ENCODE measurements around the gene SSX5. TPM values are rescaled to one million over a fixed set of nuclear protein-coding genes. Genes with fewer than 3 reads are reported as not detected.
A peak's percentile ranks its signal among the peaks of the same experiment; 100 is the strongest.
"Not testable (repeated sequence)": the region's sequence is repeated elsewhere in the genome, so short reads cannot be mapped to it uniquely, and the experiment has no call there.

SSX5 gene
- total and polyA plus RNA-seq, 8 donors: not detected

DNA sequence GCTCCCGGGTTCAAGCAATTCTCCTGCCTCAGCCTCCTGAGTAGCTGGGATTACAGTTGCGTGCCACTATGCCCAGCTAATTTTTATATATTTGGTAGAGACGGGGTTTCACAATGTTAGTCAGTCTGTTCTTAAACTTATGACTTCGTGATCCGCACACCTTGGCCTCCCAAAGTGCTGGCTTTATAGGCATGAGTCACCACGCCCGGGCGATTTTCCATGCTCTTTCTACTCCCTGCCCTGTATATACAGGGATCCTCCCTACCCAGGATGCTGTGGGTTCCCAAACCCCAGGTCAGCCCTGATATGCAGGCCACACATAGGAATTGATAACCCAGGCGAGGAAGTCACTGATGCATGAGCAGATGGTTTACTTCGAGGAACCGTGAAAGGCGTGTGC, 31.4 kb downstream of the SSX5 start:
- no peaks in the 10 kb centered on the region for H3K27me3 ChIP-seq
- H3K27ac ChIP-seq: no peak overlapping the region
- FAIRE-seq (no peak), ATAC-seq (no peak), DNase-seq (no peak)
- no peaks in the 10 kb centered on the region for H3K36me3 ChIP-seq
- TF ChIP-seq, protein P1, sequence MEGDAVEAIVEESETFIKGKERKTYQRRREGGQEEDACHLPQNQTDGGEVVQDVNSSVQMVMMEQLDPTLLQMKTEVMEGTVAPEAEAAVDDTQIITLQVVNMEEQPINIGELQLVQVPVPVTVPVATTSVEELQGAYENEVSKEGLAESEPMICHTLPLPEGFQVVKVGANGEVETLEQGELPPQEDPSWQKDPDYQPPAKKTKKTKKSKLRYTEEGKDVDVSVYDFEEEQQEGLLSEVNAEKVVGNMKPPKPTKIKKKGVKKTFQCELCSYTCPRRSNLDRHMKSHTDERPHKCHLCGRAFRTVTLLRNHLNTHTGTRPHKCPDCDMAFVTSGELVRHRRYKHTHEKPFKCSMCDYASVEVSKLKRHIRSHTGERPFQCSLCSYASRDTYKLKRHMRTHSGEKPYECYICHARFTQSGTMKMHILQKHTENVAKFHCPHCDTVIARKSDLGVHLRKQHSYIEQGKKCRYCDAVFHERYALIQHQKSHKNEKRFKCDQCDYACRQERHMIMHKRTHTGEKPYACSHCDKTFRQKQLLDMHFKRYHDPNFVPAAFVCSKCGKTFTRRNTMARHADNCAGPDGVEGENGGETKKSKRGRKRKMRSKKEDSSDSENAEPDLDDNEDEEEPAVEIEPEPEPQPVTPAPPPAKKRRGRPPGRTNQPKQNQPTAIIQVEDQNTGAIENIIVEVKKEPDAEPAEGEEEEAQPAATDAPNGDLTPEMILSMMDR (IDR thresholded peaks at IDR 0.05): no peak
- intact Hi-C loops (cut with DNase I): no loop called here
- no peaks in the 10 kb centered on the region for H3K9me3 ChIP-seq
- WGBS, 2 donors: 73% methylated on average over 12 of the region's 12 CpGs
- H3K4me3 ChIP-seq: no peak overlapping the region
- H3K4me1 ChIP-seq: no peaks in the 10 kb centered on the region

DNA sequence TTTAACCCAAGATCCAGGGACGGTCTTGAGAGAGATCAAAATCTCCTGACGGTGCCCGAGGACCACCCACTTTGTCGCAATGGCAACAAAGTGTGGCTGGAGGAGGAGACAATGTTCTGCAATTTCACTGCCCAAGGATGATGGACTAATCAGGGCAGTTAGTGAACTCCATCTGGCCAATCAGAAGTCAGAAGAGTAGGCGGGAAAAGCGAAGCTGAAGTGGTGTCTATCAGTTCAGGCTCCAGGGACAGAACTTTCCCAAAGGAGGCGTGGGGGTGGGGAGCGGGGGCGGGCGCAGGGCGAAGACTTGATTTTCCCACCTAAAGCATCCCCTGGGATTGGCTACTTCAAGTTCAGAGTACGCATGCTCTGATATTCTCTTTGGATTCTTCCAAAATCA, 40.6 kb downstream of the SSX5 start:
- no peak for ATAC-seq

DNA sequence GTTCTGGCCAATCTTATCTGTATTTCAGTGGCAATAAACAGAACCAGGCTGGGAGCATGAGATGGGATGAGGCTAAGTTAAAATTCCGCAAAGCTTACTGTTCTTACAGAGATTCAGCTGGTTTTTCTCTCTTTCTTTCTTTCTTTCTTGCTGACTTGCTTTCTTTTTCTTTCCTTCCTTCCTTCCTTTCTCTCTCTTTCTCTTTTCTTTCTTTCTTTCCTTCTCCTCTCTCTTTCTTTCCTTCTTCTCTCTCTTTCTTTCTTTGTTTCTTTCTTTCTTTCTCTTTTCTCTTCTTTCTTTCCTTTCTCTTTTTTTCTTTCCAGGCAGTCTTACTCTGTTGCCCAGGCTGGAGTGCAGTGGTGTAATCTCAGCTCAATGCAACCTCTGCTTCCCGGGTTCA, 41.8 kb downstream of the SSX5 start:
- TF ChIP-seq, protein P1 (IDR thresholded peaks at IDR 0.05): no peak
- Histone ChIP-seq H3K9me3 (no peaks in the 10 kb centered on the region), H3K4me1 (no peaks in the 10 kb centered on the region), H3K4me3 (no peak overlapping the region), H3K27ac (no peak overlapping the region), H3K27me3 (peaks cover 0 to 5% (median 2%) of the 10 kb centered on the region in 4 donors), H3K36me3 (no peaks in the 10 kb centered on the region)
- DNase-seq (no peak), ATAC-seq (no peak), FAIRE-seq (no peak)
- intact Hi-C loops (cut with DNase I): no loop called here
- 68 to 71% methylated on average over 2 of the region's 2 CpGs for WGBS, 2 donors

More for the DNA sequence above, 40.6 kb downstream of the SSX5 start:
- H3K27ac ChIP-seq: no peak overlapping the region
- peaks cover 0 to 3% (median 0%) of the 10 kb centered on the region in 4 donors for H3K27me3 ChIP-seq
- FAIRE-seq: no peak
- H3K36me3 ChIP-seq: no peaks in the 10 kb centered on the region
- intact Hi-C loops (cut with DNase I): no loop called here
- TF ChIP-seq, protein P1 (IDR thresholded peaks at IDR 0.05): no peak
- H3K4me3 ChIP-seq: no peak overlapping the region
- DNase-seq: no peak
- WGBS, 2 donors: 75 to 76% methylated on average over 12 of the region's 12 CpGs
- no peaks in the 10 kb centered on the region for H3K4me1 ChIP-seq
- H3K9me3 ChIP-seq: no peaks in the 10 kb centered on the region

DNA sequence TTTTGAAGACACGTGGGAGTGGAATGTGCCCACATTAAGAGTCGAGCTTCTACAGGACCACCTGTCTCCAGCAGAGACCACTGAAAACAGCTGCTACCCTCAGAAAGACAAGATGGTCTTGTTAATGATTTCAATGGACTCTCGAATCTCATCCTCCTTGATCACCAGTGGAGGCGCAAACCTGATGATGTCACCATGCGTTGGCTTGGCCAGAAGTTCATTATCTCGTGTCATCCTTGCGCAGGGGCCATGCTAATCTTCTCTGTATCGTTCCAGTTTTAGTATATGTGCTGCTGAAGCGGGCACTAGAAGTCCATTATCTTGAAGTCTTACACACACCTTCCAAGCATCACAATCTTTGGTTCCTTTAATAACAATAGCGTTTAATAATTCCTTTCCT, 42.8 kb downstream of the SSX5 start:
- ATAC-seq (no peak), DNase-seq (no peak), FAIRE-seq (no peak)
- Histone ChIP-seq H3K36me3 (no peaks in the 10 kb centered on the region), H3K4me3 (no peak overlapping the region), H3K9me3 (no peaks in the 10 kb centered on the region), H3K27ac (no peak overlapping the region), H3K4me1 (no peaks in the 10 kb centered on the region), H3K27me3 (peaks cover 0 to 9% (median 2%) of the 10 kb centered on the region in 4 donors)
- intact Hi-C loops (cut with DNase I): no loop called here
- 67 to 69% methylated on average over 10 of the region's 10 CpGs for WGBS, 2 donors
- TF ChIP-seq, protein P1 (IDR thresholded peaks at IDR 0.05): no peak

DNA sequence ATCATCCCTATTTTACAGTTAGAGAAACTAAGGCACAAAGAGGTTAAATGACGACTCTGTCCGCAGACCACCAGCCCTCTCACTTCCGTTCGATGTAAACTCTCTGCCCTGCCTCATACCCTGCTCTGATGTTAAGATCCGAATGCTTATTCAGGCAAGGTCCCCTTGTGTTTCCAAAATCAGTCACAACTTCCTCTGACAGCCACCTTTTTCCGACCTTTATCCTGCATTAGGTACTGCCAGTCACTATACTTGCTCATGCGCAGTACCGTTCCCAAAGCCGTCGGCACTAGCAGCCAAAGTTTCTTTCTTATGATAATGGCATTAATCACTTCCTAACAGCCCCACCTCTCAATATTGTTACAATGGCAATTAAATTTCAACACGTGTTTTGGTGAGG, 53.9 kb downstream of the SSX5 start:
- DNase-seq; ATAC-seq; intact Hi-C loops (cut with DNase I); H3K36me3 ChIP-seq; H3K4me3 ChIP-seq; H3K27me3 ChIP-seq; H3K27ac ChIP-seq; H3K4me1 ChIP-seq; FAIRE-seq; H3K9me3 ChIP-seq: not testable (repeated sequence)
- 45 to 58% methylated on average over 11 of the region's 11 CpGs for WGBS, 2 donors

DNA sequence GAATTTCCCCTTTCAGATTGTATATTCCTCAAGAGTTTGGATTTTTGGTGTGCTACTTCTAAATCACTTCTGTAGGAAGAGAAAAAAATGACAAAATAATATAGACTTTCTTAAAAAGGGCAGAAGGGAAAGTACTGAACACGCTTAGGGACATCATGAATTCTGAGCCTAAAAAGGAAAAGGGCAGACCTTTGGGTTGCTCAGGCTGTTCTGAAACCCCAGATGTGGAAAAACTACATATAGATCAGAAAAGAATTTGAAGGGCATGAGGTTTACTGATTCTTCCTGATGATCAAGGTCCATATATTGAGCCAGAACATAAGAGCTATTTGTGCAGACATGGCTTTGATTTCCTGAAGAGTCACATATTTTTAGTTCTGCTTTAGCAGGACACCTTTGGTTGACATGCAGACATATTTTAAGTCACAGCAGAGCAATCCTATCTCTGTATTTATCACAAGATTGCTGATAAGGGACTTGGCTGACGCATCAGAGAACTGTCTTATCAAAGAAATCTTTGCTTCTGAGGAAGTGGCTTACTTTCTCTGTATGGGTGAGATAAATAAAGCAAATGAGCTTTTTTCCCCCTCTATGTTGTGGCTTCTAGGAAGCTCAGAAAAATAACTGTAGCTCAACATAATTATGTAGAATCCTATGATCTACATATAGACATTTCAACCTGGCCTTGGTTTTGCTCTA, 54.6 kb downstream of the SSX5 start:
- 67 to 89% methylated on average over 1 of the region's 2 CpGs for WGBS, 2 donors
- FAIRE-seq: peak; percentile 47

DNA sequence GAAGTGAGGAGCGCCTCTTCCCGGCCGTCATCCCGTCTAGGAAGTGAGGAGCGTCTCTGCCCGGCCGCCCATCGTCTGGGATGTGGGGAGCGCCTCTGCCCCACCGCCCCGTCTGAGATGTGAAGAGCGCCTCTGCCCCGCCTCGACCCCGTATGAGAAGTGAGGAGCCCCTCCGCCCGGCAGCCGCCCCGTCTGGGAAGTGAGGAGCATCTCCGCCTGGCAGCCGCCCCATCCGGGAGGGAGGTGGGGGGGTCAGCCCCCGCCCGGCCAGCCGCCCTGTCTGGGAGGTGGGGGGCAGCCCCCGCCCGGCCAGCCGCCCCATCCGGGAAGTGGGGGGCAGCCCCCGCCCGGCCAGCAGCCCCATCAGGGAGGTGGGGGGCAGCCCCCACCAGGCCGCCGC, 57.5 kb downstream of the SSX5 start:
- WGBS, 2 donors: 95 to 100% methylated on average over 4 to 28 of the region's 33 CpGs
- H3K36me3 ChIP-seq; H3K27me3 ChIP-seq; H3K4me1 ChIP-seq; H3K9me3 ChIP-seq; H3K27ac ChIP-seq; ATAC-seq; FAIRE-seq; H3K4me3 ChIP-seq; intact Hi-C loops (cut with DNase I): not testable (repeated sequence)
- DNase-seq: peak in 1 of 6 donors; percentile 64

More for the DNA sequence above, 54.6 kb downstream of the SSX5 start:
- H3K27ac ChIP-seq; H3K36me3 ChIP-seq; intact Hi-C loops (cut with DNase I); H3K4me1 ChIP-seq; H3K27me3 ChIP-seq; H3K4me3 ChIP-seq; ATAC-seq; DNase-seq; H3K9me3 ChIP-seq: not testable (repeated sequence)
